Adipose tissue (tissue), 3 donors: ENCODE results near the gene AARS2. TPM values are rescaled to one million over a fixed set of nuclear protein-coding genes. Genes with fewer than 3 reads are reported as not detected.
"Not testable (repeated sequence)": the region's sequence is repeated elsewhere in the genome, so short reads cannot be mapped to it uniquely, and the experiment has no call there.

Source experiments
- H3K27ac ChIP-seq: one replicate; pipeline ENCODE4 v1.5.1; 2013; ENCODE audit warnings: low read depth, low read length
- WGBS, 3 donors: extraction: QIAGEN DNeasy Blood & Tissue Kit; methylation state at CpG; one replicate each; pipeline ENCODE4 v1.1.7; 2013; 5-methylcytosine and 5-hydroxymethylcytosine counted together
- polyA plus RNA-seq, 3 donors: library from polyadenylated mRNA; stranded (reverse); fragments of 200-250 nt; gene quantifications; one replicate each; pipeline ENCODE4 v1.2.3, GENCODE V29; 2013
- donor health status: healthy with polysubstance abuse.
- donor health status: Bipolar disorder and iron deficiency.
- donor health status: healthy.

The AARS2 gene
- polyA plus RNA-seq, 3 donors = 3.1 to 4.9 (median 4.7) TPM

GRCh38 chr6:44333942-44334341 is 20.8 kb upstream of the AARS2 start:
- no peak overlapping the region for H3K27ac ChIP-seq
- WGBS, 3 donors = 63 to 89% (median 72%) methylated on average over 5 of the region's 5 CpGs

GRCh38 chr6:44333273-44333919 is 20.2 kb upstream of the AARS2 start:
- H3K27ac ChIP-seq = no peak overlapping the region
- 60 to 67% (median 66%) methylated on average over 11 of the region's 11 CpGs for WGBS, 3 donors

DNA sequence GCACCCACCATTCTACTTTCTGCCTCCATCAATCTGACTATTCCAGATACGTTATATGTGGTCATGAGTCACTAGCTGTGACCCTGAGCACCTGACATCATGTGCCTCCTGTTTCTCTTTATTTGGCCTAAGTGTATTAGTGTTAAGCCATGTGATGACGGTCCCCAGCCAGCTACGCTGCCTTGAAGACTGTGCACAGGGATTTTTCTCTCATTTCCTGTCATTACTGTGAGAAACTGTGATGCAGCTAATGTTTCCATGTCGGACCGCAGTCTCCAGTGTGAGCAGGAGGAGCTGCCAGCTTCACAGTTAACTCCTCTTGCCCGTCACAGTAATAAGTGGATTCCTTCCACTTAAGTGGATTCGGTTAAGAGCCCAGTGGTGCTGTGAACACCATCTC is 19.4 kb upstream of the AARS2 start:
- 46 to 59% (median 54%) methylated on average over 7 of the region's 7 CpGs for WGBS, 3 donors
- no peak overlapping the region for H3K27ac ChIP-seq

GRCh38 chr6:44329858-44330257 is 16.7 kb upstream of the AARS2 start:
- 54 to 68% (median 66%) methylated on average over 5 of the region's 5 CpGs for WGBS, 3 donors
- no peak overlapping the region for H3K27ac ChIP-seq

DNA sequence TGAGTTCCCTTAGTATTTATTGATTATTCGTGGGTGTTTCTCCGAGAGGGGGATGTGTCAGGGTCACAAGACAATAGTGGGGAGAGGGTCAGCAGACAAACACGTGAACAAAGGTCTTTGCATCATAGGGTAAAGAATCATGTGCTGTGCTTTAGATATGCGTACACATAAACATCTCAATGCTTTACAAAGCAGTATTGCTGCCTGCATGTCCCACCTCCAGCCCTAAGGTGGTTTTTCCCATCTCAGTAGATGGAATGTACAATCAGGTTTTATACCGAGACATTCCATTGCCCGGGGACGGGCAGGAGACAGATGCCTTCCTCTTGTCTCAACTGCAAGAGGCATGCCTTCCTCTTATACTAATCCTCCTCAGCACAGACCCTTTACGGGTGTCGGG is 15.1 kb upstream of the AARS2 start:
- H3K27ac ChIP-seq = not testable (repeated sequence)
- WGBS, 3 donors = 20 to 44% (median 34%) methylated on average over 7 of the region's 9 CpGs

GRCh38 chr6:44327760-44328159 is 14.6 kb upstream of the AARS2 start:
- 32 to 82% (median 75%) methylated on average over 2 of the region's 2 CpGs for WGBS, 3 donors
- no peak overlapping the region for H3K27ac ChIP-seq

- H3K27ac ChIP-seq = no peak overlapping the region
These were observed 13.9 kb upstream of the AARS2 start for GRCh38 chr6:44327096-44327495.

DNA sequence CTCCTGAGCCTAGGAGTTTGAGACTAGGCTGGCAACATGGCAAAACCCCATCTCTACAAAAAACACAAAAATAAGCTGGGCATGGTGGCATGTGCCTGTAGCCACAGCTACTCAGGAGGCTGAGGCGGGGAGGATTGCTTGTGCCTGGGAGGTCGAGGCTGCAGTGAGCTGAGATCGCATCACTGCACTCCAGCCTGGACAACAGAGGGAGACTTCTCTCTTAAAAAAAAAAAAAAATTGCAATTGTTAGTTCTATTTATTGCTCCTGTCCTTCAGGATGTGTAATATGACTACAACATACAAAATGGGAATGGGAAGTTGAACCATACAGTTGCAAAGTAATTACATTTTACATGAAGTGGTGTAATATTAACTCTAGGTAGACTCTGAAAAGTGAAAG is 8.1 kb upstream of the AARS2 start:
- WGBS, 3 donors = 85 to 94% (median 87%) methylated on average over 3 of the region's 3 CpGs
- no peak overlapping the region for H3K27ac ChIP-seq

DNA sequence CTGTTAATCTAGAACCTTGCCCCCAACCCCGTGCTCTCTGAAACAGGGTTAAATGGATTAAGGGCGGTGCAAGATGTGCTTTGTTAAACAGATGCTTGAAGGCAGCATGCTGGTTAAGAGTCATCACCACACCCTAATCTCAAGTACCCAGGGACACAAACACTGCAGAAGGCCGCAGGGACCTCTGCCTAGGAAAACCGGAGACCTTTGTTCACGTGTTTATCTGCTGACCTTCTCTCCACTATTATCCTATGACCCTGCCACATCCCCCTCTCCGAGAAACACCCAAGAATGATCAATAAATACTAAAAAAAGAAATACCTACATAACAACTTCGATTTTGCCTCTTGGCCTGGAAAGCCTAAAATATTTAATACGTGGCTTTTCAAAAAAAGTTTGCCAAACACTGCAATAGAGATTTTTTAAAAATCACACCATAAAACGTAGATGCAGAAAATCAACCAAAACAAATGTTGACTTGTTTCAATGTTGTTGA is 4.0 kb upstream of the AARS2 start:
- H3K27ac ChIP-seq = not testable (repeated sequence)
- WGBS, 3 donors = 42 to 73% (median 72%) methylated on average over 9 of the region's 9 CpGs

GRCh38 chr6:44316481-44316880 is 3.3 kb upstream of the AARS2 start:
- H3K27ac ChIP-seq = no peak overlapping the region
- WGBS, 3 donors = 60 to 83% (median 64%) methylated on average over 12 of the region's 12 CpGs

DNA sequence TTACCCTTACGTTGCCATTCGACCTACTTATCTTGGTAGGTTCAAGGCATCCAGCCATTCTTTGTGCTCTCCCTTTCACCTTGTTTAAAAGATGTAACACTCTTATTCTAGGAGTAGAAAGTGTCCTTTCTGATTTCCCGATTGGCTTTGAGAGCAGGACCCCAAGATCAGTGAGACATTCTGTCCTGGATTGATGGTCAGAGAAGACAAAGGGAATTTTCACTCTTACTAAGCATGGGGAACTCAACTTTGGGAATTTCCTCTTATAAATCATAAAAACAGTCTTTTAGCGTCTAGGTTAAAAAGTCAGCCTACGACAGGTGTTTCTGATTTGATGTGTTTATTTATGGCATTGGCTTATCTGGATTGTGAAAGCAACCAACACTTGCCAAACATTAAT is 2.8 kb upstream of the AARS2 start:
- no peak overlapping the region for H3K27ac ChIP-seq
- WGBS, 3 donors = 44 to 76% (median 68%) methylated on average over 5 of the region's 5 CpGs

GRCh38 chr6:44315516-44315915 is 2.4 kb upstream of the AARS2 start:
- no peak overlapping the region for H3K27ac ChIP-seq
- 53 to 65% (median 63%) methylated on average over 3 of the region's 3 CpGs for WGBS, 3 donors

DNA sequence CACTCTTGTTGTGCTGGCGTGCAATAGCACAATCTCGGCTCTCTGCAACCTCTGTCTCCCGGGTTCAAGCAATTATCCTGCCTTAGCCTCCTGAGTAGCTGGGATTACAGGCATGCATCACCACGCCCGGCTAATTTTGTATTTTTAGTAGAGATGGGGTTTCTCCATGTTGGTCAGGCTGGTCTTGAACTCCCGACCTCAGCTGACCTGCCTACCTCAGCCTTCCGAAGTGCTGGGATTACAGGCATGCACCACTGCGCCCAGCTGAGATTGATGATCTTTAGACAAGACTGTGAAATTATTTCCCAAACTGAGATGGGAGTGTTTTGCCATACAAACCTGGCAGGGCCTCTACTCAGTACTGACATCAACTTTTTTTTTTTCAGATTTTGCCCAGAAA is 1.5 kb upstream of the AARS2 start:
- H3K27ac ChIP-seq = not testable (repeated sequence)
- 80 to 93% (median 90%) methylated on average over 8 of the region's 8 CpGs for WGBS, 3 donors

DNA sequence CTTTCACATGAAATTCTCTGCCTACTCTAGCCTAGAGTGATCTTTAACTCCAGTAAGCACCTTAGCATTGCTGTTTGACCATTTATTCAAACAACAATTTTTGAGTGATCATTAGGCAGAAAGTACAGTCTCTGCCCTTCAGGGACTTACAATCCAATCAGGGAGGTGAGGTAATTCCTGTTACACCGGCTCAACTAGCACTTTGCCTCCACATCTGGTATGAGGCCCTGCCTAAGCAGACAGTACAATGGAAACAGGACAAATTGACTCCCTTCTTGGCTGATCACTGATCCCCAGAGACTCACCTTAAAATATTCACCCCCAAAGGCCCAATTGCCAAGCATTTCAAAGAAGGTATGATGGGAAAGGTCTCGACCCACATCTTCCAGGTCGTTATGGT is 1.4 kb downstream of the AARS2 start:
- 77 to 81% (median 81%) methylated on average over 3 of the region's 3 CpGs for WGBS, 3 donors
- H3K27ac ChIP-seq = no peak overlapping the region

DNA sequence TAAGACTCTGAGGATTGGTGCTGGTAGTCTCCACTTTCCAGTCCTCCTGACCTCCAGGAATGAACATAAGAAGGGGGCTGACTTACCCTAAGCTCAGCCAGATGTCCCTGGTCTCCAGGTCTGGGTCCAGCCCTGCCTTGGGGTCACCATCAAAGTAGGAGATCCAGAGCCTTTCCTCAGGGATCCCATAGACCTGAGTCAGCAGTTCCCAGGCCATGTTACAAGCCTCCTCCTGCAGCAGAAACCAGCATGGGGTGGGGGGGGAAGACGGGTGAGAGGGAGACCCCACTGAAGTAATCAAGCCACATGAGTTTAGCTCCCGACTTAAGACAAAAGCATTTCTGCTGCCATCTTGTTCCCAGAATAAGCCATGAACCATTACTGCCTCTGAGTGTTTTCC is 1.8 kb downstream of the AARS2 start:
- WGBS, 3 donors = 50 to 89% (median 68%) methylated on average over 2 of the region's 2 CpGs
- H3K27ac ChIP-seq = no peak overlapping the region

DNA sequence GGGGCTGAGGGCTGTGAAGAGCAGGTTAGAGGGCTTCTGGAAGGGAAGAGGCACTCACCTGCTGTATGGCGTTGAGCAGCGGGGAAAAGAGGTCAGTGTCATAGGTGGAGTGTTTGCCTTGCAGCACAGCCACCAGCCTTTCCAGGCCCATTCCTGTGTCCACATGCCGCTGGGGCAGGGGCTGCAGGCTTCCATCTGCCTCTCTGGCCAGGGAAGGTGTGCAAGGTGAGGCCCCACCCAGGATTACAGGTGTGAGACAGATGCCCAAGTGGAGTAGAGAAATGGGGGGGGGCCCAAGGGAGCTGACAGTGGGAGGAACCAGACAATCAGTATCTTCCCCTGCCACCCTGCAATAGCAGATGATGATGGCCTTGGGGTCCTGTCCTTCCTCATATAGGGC is 2.9 kb downstream of the AARS2 start:
- H3K27ac ChIP-seq = no peak overlapping the region
- 94 to 97% (median 96%) methylated on average over 3 of the region's 3 CpGs for WGBS, 3 donors

DNA sequence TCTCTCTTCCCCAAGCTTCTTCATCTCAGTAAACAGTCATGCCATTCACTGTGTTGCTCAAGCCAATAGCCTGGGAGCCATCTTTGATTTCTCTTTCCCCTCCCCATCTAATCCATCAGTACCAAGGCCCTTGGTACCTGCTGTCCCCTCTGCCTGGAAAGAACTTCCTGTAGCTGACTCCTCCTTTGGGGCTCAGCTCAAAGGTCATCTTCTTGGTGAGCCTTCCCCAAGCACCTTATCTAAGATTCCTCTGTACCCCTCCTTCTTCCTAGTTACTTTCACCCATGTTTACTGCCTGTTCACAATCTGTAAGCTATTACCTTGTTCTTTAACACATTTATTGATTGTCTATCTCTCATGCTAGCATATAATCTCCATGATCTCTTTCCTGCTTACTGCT is 3.5 kb downstream of the AARS2 start:
- H3K27ac ChIP-seq = no peak overlapping the region

GRCh38 chr6:44309092-44309491 is 4.1 kb downstream of the AARS2 start:
- WGBS, 3 donors = 85 to 93% (median 92%) methylated on average over 2 of the region's 2 CpGs
- H3K27ac ChIP-seq = no peak overlapping the region

- H3K27ac ChIP-seq = no peak overlapping the region
- 96 to 97% (median 96%) methylated on average over 9 to 10 of the region's 10 CpGs for WGBS, 3 donors
These were observed 5.9 kb downstream of the AARS2 start for GRCh38 chr6:44307217-44307616.

- WGBS, 3 donors = 89 to 92% (median 92%) methylated on average over 8 of the region's 8 CpGs
- H3K27ac ChIP-seq = no peak overlapping the region
These were observed 6.4 kb downstream of the AARS2 start for GRCh38 chr6:44306710-44307109.
